ENCODE results near the gene LRRC49. TPM values are rescaled to one million over a fixed set of nuclear protein-coding genes. Genes with fewer than 3 reads are reported as not detected.

Gene LRRC49
- total RNA-seq, 1 experiment from 2014 or later, result 9.2 TPM

DNA sequence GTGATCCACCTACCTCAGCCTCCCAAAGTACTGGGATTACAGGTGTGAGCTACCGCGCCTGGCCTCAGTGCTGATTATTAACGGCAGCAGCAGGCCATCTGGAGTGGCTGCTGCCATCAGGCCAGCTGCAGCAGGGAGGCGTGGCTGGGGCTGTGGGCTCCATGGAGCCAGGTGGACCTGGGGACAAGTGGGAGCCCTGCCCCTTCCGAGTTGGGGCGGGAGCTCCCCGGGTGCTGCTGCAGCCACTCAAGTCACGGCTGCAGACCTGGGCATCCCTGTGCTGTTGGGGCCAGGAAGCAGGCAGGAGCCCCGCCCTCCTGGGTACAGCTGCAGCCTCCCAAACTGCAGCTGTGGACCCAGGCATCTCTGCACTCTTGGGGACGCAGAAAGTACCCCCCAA, 23.9 kb downstream of the LRRC49 start:
- ChIA-PET CTCF (no interaction called here), POLR2A (ENCODE audit: low non-redundant PET) (no interaction called here)
- H3K27me3 ChIP-seq (replicated peaks; ENCODE audit: insufficient read depth, low read depth, low read length, poor library complexity), result no peaks in the 10 kb centered on the region
- no peak overlapping the region for H3K4me3 ChIP-seq (ENCODE audit: low read depth, low read length, poor library complexity, severe bottlenecking)
- intact Hi-C loops (cut with micrococcal nuclease; ENCODE audit: unreplicated experiment), result no loop called here
- no TSS peak for BruUV-seq (replicated peaks)
- H3K36me3 ChIP-seq (ENCODE audit: insufficient read depth, low read length, poor library complexity, severe bottlenecking), result no peaks in the 10 kb centered on the region
- no peak overlapping the region for H3K27ac ChIP-seq (ENCODE audit: low read depth, low read length, poor library complexity, severe bottlenecking)
- no peak for TF ChIP-seq EZH2 (IDR thresholded peaks at IDR 0.05; ENCODE audit: borderline replicate concordance, low read depth, low read length, poor library complexity, severe bottlenecking)
- TF ChIP-seq, protein P1, sequence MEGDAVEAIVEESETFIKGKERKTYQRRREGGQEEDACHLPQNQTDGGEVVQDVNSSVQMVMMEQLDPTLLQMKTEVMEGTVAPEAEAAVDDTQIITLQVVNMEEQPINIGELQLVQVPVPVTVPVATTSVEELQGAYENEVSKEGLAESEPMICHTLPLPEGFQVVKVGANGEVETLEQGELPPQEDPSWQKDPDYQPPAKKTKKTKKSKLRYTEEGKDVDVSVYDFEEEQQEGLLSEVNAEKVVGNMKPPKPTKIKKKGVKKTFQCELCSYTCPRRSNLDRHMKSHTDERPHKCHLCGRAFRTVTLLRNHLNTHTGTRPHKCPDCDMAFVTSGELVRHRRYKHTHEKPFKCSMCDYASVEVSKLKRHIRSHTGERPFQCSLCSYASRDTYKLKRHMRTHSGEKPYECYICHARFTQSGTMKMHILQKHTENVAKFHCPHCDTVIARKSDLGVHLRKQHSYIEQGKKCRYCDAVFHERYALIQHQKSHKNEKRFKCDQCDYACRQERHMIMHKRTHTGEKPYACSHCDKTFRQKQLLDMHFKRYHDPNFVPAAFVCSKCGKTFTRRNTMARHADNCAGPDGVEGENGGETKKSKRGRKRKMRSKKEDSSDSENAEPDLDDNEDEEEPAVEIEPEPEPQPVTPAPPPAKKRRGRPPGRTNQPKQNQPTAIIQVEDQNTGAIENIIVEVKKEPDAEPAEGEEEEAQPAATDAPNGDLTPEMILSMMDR (conservative IDR thresholded peaks at IDR 0.05; ENCODE audit: low read depth, low read length), result no peak
- DNase-seq (ENCODE audit: low spot score), result no peak
- no peaks in the 10 kb centered on the region for H3K9me3 ChIP-seq (ENCODE audit: low read depth, low read length, poor library complexity, severe bottlenecking)
- H3K4me1 ChIP-seq (ENCODE audit: insufficient read depth, low read length, poor library complexity, severe bottlenecking), result no peaks in the 10 kb centered on the region

DNA sequence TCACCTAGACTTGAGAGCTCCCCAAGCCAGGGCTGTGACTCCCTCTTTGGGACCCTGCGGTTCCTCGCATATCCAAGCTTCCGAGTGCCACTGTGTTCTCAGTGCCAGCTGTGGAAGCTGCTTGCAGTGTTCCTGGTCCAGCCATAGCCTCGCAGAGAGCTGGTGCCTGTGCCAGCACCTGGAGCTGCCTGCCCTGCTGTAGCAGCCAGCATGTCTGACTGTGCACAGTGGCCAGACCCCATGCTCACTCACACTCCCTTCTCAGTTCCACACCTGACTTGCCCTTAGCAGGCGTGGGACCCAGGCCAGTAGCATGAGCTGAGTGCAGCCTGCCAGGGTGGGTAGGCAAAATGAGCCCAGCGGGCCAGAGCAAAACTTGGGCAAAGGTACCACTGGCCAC, 25.3 kb downstream of the LRRC49 start:
- no peak overlapping the region for H3K4me3 ChIP-seq (ENCODE audit: low read depth, low read length, poor library complexity, severe bottlenecking)
- no peaks in the 10 kb centered on the region for H3K4me1 ChIP-seq (ENCODE audit: insufficient read depth, low read length, poor library complexity, severe bottlenecking)
- no peak for DNase-seq (ENCODE audit: low spot score)
- TF ChIP-seq, protein P1 (conservative IDR thresholded peaks at IDR 0.05; ENCODE audit: low read depth, low read length), result no peak
- TF ChIP-seq EZH2 (IDR thresholded peaks at IDR 0.05; ENCODE audit: borderline replicate concordance, low read depth, low read length, poor library complexity, severe bottlenecking), result no peak
- no peaks in the 10 kb centered on the region for H3K27me3 ChIP-seq (replicated peaks; ENCODE audit: insufficient read depth, low read depth, low read length, poor library complexity)
- intact Hi-C loops (cut with micrococcal nuclease; ENCODE audit: unreplicated experiment), result no loop called here
- H3K9me3 ChIP-seq (ENCODE audit: low read depth, low read length, poor library complexity, severe bottlenecking), result no peaks in the 10 kb centered on the region
- ChIA-PET POLR2A (ENCODE audit: low non-redundant PET) (no interaction called here), CTCF (no interaction called here)
- H3K36me3 ChIP-seq (ENCODE audit: insufficient read depth, low read length, poor library complexity, severe bottlenecking), result no peaks in the 10 kb centered on the region
- BruUV-seq (replicated peaks), result no TSS peak
- H3K27ac ChIP-seq (ENCODE audit: low read depth, low read length, poor library complexity, severe bottlenecking), result no peak overlapping the region

DNA sequence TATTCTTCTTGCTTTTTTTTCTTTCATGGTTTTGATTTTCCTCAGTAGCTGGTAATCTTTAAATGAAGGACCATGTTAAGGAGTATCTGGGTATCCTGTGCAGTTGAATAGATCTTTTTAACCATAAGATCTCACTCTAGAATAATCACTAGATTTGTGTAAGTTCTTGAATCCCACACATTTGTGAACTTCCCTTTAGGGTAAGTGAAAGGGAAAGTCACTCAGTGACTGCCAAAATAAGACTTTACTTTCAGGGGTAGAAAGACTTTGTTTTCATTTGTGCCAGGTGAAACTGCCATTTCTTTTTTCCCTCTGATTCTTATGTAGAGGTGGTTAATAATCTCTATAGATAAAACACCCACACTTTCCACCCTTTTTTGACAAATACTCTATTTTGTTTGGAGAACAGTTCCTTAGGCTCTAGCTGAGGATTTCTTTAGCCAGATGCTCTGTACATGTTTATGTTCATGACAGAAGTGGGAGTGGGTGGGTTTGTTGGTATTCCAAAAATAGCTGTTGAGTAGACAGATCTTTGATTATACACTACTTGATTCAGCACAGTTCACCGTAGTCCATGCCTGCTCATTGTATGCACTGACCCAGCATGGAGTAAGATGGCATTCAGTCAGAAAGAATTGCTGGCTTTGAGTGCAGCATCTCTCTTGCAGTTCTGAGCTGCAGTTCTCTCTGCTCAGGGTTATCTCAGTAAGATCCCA, 28.5 kb downstream of the LRRC49 start:
- no peak for DNase-seq (ENCODE audit: low spot score)
- no peak overlapping the region for H3K27ac ChIP-seq (ENCODE audit: low read depth, low read length, poor library complexity, severe bottlenecking)
- intact Hi-C loops (cut with micrococcal nuclease; ENCODE audit: unreplicated experiment), result no loop called here
- ChIA-PET CTCF (no interaction called here), POLR2A (ENCODE audit: low non-redundant PET) (no interaction called here)
- TF ChIP-seq, protein P1 (conservative IDR thresholded peaks at IDR 0.05; ENCODE audit: low read depth, low read length), result no peak
- no peak for TF ChIP-seq EZH2 (IDR thresholded peaks at IDR 0.05; ENCODE audit: borderline replicate concordance, low read depth, low read length, poor library complexity, severe bottlenecking)
- no peak overlapping the region for H3K4me3 ChIP-seq (ENCODE audit: low read depth, low read length, poor library complexity, severe bottlenecking)
- no peaks in the 10 kb centered on the region for H3K36me3 ChIP-seq (ENCODE audit: insufficient read depth, low read length, poor library complexity, severe bottlenecking)
- H3K27me3 ChIP-seq (replicated peaks; ENCODE audit: insufficient read depth, low read depth, low read length, poor library complexity), result no peaks in the 10 kb centered on the region
- no peaks in the 10 kb centered on the region for H3K4me1 ChIP-seq (ENCODE audit: insufficient read depth, low read length, poor library complexity, severe bottlenecking)
- H3K9me3 ChIP-seq (ENCODE audit: low read depth, low read length, poor library complexity, severe bottlenecking), result no peaks in the 10 kb centered on the region
- no TSS peak for BruUV-seq (replicated peaks)
